Pulmonary artery endothelial cell (primary cell): ENCODE results near the gene CDC6. TPM values are rescaled to one million over a fixed set of nuclear protein-coding genes. Genes with fewer than 3 reads are reported as not detected.

Experiments
- DNase-seq: peaks from one replicate; pipeline ENCODE4 v3.0.0-alpha.2; 2011; ENCODE audit warnings: low read depth, low spot score
- total RNA-seq: library from RNA; depleted of rRNA; stranded (reverse); fragments of >200 nt; gene quantifications from 2 replicates; pipeline ENCODE4 v1.2.3, GENCODE V29; 2014

Gene CDC6, protein sequence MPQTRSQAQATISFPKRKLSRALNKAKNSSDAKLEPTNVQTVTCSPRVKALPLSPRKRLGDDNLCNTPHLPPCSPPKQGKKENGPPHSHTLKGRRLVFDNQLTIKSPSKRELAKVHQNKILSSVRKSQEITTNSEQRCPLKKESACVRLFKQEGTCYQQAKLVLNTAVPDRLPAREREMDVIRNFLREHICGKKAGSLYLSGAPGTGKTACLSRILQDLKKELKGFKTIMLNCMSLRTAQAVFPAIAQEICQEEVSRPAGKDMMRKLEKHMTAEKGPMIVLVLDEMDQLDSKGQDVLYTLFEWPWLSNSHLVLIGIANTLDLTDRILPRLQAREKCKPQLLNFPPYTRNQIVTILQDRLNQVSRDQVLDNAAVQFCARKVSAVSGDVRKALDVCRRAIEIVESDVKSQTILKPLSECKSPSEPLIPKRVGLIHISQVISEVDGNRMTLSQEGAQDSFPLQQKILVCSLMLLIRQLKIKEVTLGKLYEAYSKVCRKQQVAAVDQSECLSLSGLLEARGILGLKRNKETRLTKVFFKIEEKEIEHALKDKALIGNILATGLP
- 25.5 and 41.3 TPM in 2 replicates for total RNA-seq

DNA sequence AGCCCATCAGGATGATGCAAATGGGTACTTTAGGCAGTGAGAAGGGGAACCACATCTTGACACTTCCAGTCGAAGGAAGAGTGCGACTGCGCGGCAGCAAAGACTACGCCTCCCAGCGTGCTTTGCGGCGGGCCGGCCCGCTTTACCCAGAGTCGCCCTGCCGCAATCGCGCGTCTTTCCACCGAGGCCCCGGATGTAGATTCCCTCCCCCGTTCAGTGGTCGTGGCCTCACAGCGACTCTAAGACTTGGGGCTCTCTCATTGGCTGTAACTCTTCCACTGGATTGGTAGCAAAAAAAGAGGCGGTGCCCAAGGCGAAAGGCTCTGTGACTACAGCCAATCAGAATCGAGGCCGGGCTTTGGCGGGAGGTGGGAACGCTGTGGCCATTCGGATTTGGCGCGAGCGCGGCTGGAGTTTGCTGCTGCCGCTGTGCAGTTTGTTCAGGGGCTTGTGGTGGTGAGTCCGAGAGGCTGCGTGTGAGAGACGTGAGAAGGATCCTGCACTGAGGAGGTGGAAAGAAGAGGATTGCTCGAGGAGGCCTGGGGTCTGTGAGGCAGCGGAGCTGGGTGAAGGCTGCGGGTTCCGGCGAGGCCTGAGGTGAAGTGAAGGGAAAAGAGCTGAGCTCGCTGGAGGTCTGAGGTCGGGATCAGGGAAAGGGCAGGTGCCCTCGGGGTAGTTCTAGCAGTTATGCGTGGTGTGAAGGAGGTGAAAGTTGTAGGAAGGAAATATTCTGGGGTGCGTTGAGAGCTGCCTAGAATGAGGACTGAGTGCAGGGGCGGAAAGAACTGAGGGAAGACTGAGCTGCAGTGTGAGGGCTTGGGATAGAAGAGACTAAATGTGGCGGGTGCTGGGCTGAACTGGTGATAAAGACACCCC lies at the start of gene CDC6:
Gene CDC6 (plus strand): TSS at position 386 of the 876 bp plus-strand sequence. CDS start 1,542 bp downstream, outside the sequence.
- DNase-seq = peak; percentile 93

DNA sequence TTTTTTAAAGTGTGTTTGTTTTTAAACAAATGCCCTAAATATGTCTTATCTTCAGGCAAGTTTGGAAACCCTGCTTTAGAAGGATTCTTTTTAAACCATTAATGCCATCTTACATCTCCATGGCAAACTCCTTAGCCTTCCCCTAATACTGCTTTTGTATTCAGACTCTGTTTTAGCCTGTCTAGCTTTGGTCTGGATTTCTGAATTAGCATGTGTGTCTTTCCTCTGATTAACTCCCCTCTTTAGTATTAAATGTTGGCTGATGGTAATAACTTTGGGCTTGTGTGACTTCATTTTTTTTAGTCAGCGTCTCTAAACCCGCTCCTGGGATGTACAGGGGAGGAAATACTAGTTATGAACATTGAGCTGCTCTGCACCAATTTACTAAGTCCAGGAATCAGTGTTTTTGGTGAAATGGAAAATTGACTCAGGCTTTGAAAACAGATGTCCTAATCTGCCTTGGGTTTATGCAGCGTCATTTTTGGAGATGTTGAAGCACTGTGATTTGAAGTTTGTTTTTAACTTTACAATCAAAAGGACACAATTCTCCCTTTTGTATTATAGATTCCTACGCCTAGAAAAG lies 46.3 kb upstream of the CDC6 start:
- DNase-seq = no peak

DNA sequence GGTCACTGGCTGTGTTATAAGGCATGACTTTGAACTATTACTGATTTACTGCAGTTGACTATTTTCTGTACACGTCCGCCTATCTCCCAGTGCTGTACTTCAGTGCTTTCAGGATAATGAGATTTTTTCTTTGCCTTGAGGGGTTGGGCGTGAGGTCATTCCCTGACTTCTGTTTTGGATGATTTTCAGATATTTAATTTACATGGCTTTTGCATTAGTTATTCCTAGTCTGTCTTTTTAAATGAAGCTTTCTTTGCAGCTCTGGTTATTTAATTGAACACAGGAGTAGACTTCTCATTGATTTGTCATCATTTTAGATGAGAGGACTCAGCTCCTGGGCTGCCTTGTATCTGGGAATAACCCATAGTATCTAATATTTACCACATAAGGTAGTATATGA lies 44.9 kb upstream of the CDC6 start:
- no peak for DNase-seq

DNA sequence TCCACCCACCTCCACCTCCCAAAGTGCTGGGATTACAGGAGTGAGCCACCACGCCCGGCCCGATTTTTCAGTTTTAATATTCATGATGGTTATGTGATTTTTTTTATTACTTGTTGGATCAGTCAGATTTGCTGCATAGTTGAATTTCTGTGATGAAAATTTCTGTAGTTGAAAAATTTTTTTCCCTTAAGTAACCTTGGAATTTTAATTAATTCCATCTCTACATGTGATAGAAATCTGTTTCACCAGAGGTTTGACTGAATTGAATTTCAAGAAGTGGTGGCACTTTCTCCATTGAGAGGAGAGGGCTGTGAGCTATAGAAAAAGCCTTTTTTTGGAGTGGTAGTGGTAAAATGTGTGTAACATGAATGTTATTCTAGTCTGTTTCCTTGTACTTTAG lies 43.9 kb upstream of the CDC6 start:
- DNase-seq = no peak

DNA sequence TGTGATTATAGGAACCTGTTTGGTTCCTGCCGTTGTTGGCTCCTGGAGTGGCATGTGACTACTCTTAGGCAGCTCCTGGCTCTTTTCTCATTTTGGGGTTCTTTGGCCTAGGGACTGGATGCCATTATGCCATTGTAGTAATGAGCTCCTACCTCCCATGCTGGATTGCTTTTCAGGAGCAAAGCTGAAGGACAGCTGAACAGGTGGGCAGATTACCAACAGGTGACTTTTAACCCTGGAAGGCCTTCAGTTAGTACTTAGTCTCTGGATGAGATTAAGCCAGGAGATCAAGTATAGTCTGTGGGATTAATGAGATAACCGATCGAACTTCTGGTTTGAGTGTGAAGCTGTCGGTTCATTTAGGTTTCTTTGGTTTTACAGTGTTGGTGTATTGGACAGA lies 43.4 kb upstream of the CDC6 start:
- DNase-seq = no peak

DNA sequence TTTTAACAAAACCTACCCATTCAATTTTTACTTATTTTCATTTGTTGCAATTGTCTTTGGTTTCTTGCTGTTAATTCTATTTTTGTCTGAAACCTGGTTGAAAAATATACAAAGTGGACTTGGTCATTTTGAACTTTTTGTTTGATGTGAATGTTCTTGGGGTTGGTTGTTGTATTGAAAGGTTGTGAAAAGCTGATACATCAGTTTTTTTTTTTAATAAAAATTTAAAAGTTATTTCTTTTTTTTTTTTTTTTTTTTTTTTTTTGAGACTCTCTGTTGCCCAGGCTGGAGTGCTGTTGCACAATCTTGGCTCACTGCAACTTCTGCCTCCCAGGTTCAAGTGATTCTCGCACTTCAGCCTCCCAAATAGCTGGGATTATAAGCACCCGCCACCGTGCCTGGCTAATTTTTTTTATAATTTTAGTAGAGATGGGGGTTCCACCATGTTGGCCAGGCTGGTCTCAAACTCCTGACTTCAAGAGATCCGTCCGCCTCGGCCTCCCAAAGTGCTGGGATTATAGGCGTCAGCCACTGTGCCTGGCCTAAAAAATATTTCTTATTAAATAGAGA lies 39.7 kb upstream of the CDC6 start:
- no peak for DNase-seq

DNA sequence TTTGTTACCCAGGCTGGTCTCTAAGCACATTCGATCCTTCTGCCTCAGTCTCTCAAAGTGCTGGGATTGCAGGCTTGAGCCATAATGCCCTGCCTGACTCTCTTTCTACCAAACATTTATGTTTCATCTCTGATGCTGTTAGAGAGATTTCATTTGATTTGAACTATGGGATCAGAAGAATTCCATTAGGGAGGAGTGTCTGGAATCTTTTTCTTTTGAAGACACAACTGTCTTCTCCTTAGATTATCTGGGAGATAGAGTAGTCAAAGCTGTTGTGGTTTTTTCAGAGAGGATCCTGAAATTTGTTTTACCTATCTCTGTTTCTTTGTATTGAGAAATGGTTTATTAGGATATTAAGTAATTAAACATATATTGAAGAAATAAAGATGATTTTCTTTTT lies 39.2 kb upstream of the CDC6 start:
- no peak for DNase-seq

DNA sequence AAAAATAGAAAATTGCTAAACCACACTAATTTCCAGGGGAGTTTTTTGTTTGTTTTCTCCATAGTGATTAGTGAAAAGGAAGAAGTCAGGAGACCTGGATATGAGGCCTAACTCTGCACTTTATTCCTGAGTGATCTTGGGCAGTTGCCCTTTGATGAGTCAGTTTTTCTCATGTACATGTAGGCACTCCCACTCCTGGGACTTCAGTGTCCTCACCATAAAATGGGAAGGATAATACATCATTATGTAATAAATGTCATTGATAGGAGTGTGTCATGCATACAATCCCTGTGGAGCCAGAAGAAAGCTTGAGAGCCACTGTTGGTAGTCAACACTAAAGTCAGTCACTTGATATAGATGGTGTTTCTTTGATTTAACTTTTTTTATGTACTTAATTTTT lies 36.1 kb upstream of the CDC6 start:
- DNase-seq = peak; percentile 64

DNA sequence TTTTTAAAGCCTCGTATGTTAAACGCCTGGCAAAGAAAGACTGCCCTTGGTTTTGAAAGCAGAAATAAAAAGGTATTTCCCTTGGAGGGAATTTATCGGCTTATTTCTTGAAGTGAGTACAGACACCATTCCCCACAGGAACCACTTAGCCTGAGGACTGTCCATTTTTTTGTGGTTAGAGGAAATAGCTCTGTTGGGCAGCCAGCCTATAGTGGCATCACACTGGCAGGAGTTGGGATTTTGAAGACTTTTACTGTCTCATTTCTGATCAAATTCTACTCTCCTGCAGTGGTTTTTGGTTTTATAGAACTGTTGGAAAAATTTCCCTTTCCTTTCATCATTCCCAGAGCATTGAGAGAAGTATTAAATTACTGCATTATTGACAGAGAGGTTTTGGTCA lies 34.1 kb upstream of the CDC6 start:
- DNase-seq = no peak

DNA sequence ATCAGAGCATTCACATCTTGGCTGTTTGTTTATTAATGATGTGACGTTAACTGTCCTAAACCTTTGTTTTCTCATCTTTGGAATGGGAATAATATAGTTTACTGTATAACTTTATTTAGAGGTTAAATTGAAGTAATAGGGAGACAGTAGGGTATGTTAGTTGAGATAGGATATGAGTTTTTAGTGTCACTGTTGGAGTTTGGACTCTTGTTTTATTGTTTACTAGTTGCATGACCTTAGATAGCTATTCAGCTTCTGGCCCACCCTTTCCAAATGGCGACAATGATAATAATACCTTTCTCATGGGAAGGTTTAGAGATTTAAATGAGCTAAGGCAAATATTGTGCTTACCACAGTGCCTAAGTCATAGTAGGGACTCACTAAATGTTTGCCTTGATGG lies 28.2 kb upstream of the CDC6 start:
- DNase-seq = no peak

DNA sequence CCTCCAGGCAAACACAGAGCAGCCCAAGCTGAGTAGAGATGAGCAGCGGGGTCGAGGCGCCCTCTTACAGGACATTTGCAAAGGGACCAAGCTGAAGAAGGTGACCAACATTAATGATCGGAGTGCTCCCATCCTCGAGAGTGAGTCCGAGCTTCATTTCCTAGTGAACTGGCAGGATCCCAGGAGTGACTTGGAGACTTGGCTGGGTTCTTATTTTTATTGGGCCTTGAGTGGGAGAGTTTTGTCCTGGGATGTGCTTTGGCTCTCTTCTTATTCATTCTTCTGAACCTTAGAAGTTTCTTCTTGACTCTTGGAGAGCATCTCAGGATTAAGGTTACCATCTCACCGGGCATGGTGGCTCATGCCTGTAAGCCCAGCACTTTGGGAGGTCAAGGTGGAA lies 27.2 kb upstream of the CDC6 start:
- no peak for DNase-seq

DNA sequence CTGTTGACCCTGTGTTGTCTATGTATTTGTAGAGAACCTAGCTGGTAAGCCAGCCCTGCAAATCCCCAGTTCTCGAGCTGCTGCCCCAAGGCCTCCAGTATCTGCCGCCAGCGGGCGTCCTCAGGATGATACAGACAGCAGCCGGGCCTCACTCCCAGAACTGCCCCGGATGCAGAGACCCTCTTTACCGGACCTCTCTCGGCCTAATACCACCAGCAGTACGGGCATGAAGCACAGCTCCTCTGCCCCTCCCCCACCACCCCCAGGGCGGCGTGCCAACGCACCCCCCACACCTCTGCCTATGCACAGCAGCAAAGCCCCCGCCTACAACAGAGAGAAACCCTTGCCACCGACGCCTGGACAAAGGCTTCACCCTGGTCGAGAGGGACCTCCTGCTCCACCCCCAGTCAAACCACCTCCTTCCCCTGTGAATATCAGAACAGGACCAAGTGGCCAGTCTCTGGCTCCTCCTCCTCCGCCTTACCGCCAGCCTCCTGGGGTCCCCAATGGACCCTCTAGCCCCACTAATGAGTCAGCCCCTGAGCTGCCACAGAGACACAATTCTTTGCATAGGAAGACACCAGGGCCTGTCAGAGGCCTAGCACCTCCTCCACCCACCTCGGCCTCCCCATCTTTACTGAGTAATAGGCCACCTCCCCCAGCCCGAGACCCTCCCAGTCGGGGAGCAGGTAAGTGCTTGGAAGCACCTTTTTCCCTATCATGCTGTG lies 23.1 kb upstream of the CDC6 start:
- DNase-seq = no peak

DNA sequence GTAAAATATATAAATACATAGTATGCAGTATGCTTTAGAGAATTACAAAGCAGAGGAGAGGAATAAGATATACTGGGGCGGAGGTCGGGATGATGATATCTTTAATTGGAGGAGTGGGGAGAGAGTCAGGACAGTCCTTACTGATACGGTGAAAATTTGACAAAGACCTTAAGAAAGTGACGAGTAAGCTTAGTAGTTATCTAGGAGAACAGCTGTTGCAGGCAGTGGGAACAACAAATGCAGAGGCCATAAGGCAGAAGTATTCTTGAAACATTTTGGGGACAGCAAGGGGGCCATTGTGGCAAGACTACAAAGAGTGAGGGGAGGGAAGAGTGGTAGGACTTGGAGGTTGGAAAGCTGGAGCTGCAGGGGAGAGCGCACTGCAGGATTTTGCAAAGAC lies 22.3 kb upstream of the CDC6 start:
- no peak for DNase-seq

DNA sequence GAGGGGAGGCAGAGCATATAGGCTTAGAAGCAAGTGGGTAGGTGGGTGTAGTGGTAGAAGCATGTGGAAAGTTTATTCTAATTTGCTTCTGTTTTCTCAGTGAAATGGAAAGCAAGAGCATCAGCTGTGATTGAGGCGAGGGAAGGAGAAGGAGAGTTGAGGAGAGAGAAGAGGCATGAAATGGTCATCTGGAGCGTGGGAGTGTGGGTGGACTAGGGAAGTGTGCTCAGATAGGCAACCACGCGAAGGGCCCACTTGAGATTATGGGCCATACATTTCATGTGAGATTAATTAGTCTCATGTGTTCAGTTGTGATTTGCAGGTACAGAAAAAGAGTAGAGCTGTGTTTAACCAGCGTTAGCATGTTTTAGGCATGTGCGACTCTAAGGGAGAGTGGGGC lies 20.8 kb upstream of the CDC6 start:
- DNase-seq = no peak

DNA sequence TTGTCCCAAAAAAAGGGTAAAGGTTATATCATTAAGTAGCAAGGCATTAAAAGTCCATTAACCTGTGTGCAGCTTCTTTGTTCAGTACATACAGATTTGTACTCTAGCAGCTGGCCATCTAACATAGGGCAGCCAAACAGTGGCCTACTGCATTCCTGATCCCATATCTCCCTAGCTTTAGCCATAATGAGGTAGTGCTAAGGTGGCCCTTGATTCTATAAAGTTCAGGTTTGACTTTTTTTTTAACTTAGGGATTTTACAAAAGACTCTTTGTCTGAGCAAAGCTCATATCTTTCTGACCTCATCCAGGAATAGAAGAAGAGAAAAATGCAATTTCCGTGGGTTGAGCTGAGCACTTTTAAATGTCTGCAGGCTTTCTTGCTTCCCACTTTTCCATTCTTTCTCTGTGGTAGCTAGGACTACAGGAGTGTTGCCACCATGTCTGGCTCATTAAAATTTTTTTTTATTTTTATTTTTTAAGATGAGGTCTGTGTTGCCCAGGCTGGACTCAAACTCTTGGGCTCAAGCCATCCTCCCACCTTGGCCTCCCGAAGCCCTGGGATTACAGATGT lies 19.5 kb upstream of the CDC6 start:
- DNase-seq = no peak

DNA sequence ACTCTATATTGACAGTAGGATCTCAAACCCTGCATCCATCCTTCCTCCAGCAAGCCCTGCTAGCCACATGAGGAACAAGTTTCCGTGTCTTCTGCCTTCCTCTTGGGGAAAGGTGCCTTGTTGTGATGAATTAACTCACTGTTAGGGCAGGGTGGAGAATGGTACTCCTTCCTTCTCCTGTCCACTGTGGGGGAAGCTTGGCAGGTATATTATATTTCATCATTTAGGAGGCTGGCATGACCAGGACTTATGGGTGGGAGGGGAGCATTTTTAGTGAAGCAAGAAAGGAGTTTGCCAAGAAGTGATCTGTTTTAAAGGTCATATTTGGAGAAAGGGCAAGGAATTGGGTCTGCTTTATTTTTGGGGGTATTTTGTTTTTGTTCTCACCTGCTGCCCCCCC lies 9.3 kb upstream of the CDC6 start:
- no peak for DNase-seq

DNA sequence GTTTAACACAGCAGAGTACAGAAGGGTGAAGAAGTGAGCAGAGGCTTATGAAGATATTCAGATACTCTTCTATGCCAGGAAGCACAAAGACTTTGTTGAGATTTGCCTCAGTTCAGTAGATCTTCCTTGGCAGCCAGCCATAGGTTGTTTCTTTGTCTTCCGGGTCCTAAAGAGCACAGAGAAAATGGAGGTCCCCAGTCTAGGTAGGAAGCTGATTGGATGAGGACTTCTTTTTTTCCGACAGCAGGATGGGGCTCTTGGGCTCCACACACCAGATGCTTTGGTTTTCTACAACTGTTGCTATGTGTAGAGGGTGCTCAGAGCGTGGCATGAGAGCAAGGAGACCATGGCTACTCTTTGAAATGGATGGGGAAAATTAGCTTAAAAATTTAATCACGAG lies 8.3 kb upstream of the CDC6 start:
- DNase-seq = no peak

DNA sequence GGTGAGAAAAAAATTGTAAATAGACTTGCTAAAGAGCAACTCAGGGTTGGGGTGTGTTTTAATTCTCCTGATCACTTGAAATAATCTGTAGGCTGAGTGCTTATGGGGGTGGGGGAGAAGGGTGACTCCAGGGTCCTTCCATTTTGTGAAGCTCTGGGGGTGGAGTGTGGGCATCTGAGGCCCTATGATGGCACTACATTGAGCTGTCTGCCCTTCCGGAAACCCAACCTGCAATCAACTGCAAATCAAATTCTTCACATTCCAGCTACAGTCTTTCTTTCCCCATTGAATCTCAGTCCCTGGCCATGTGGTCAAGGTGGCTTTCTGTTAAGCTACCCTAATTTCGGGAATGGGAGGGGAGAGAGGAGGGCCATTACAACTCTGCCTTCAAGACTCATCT lies 6.0 kb upstream of the CDC6 start:
- DNase-seq = no peak

DNA sequence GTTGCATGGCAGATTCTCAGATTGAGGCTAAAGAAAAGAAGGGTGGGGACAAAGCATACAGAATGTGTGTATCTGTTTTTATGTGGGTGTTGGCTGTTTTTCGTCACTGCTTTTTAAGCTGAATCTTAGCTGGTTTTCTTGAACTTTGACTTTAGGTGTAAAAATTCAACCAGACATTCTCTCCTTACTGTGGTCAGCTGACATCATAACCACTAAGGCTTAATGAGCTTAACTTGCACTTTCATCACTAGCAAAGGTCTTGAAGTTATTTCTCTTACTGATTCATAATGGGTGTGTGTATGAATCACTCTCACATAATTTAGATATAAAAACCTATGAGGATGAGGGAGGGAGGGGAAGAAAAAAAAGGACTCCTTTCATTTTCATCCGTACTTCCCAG lies 4.0 kb upstream of the CDC6 start:
- DNase-seq = no peak

DNA sequence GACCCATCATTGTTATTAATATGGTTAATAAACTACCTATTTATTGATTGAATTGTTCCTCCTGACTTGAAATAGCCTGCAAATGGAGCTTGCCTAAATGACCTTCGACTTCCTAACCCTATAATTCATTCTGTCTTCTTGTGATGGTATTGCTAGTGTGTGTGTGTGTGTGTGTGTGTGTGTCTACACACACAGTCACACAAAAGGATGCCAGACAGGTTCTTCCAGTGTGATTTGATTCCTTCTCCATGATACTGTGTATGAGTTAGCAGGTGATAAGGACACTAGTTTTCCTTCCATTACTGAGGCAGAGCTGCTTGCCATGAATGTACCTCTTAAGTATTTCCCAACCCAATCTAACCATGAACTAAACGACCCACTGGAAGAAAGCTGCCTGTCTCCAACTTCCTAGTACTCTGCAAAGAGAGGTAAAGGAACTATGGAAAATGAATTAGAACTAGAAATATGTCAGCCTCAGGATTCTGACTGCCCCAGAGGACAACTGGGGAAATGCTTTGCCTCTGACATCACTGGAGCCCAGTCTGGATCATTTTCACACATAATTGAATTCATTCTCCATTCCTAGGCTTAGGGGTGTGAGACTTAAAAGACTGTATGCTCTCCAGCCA lies 3.5 kb upstream of the CDC6 start:
- DNase-seq = peak; percentile 22
